ENCODE data around the gene STRBP.
A peak's percentile ranks its signal among the peaks of the same experiment; 100 is the strongest.

The STRBP gene

DNA sequence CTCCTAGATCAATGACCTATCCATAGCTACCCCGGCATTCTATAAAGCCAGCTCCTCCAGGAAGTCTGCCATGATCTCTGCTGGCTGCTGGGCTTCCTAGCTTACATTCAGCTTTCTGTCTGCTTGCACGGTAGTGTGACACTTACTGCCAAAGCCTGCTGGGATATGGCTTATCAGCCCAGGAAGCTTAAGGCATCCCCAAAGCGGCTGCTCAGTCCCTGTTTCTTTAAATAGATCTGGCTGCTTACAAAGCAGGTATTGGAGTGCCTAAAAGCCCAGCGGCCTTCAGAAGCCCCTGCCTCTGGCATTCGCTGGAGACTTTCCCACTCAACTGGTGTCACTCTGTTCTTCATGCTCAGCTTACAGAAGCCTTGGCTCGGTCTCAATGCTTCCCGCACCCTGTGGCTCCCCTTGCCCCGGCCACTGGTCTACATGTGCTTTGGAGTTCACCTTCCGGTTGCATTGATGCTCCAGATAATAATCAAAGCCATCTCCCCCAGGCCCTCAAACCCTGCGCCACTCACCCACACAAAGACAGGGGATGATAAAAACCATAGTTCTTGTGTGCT, 31.3 kb upstream of the STRBP start:
- no peak for DNase-seq (ENCODE audit: low spot score)
- TF ChIP-seq CTCF (IDR thresholded peaks at IDR 0.05; ENCODE audit: extremely low read depth, insufficient read depth, missing control alignments): no peak
- in situ Hi-C loops (cut with MboI; ENCODE audit: low pct_unique_long_range_greater_than_20kb, low sequenced_read_pairs, unreplicated experiment): no loop called here

GRCh38 chr9:123296174-123296573, 27.8 kb upstream of the STRBP start:
- TF ChIP-seq CTCF (IDR thresholded peaks at IDR 0.05; ENCODE audit: extremely low read depth, insufficient read depth, missing control alignments): no peak
- DNase-seq (ENCODE audit: low spot score): no peak
- in situ Hi-C loops (cut with MboI; ENCODE audit: low pct_unique_long_range_greater_than_20kb, low sequenced_read_pairs, unreplicated experiment): no loop called here

- peak; percentile 34 for DNase-seq (ENCODE audit: low spot score)
- TF ChIP-seq CTCF (IDR thresholded peaks at IDR 0.05; ENCODE audit: extremely low read depth, insufficient read depth, missing control alignments): no peak
- in situ Hi-C loops (cut with MboI; ENCODE audit: low pct_unique_long_range_greater_than_20kb, low sequenced_read_pairs, unreplicated experiment): no loop called here
Measured at GRCh38 chr9:123291736-123292135, 23.4 kb upstream of the STRBP start.

DNA sequence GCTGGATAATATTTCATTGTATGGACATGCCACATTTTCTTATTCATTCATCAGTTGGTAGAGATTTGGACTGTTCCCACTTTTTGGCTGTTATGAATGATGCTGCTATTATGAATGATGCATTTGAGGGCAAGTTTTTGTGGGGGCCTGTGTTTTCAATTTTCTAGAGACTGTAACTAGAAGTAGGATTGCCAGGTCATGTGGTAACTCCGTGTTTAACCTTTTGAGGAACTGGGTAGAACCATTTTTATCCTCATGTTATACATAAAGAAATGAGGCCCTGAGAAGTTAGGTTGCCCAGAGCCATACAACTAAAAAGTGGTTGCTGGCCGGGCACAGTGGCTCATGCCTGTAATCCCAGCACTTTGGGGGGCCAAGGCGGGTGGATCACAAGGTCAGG, 22.4 kb upstream of the STRBP start:
- TF ChIP-seq CTCF (IDR thresholded peaks at IDR 0.05; ENCODE audit: extremely low read depth, insufficient read depth, missing control alignments): no peak
- in situ Hi-C loops (cut with MboI; ENCODE audit: low pct_unique_long_range_greater_than_20kb, low sequenced_read_pairs, unreplicated experiment): no loop called here
- no peak for DNase-seq (ENCODE audit: low spot score)

DNA sequence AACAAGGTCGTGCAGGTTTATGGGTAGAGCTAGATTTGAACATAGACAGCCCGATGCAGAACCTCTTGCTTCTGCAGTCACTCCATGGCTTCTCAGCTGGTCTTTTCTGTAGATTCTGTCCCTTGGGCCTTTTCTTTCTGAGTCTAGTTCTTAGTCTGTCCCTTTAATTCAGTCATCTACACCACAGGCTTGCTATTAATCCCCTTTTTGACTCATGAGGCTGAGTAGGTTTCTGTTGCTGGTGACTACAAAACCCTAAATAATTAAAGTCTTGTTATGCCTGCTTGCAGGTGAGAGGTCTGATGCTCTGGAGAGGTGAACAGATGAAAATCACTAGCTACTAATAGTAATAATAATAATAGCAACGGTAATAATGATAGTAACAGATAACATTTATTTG, 19.3 kb upstream of the STRBP start:
- in situ Hi-C loops (cut with MboI; ENCODE audit: low pct_unique_long_range_greater_than_20kb, low sequenced_read_pairs, unreplicated experiment): no loop called here
- no peak for TF ChIP-seq CTCF (IDR thresholded peaks at IDR 0.05; ENCODE audit: extremely low read depth, insufficient read depth, missing control alignments)
- no peak for DNase-seq (ENCODE audit: low spot score)

- in situ Hi-C loops (cut with MboI; ENCODE audit: low pct_unique_long_range_greater_than_20kb, low sequenced_read_pairs, unreplicated experiment): no loop called here
Measured at GRCh38 chr9:123286324-123286723, 17.9 kb upstream of the STRBP start.

More at GRCh38 chr9:123286324-123286723, 17.9 kb upstream of the STRBP start:
- no peak for DNase-seq (ENCODE audit: low spot score)
- no peak for TF ChIP-seq CTCF (IDR thresholded peaks at IDR 0.05; ENCODE audit: extremely low read depth, insufficient read depth, missing control alignments)
